ENCODE results near the gene SLC24A1.
"Not testable (repeated sequence)": the region's sequence is repeated elsewhere in the genome, so short reads cannot be mapped to it uniquely, and the experiment has no call there.

The SLC24A1 gene

DNA sequence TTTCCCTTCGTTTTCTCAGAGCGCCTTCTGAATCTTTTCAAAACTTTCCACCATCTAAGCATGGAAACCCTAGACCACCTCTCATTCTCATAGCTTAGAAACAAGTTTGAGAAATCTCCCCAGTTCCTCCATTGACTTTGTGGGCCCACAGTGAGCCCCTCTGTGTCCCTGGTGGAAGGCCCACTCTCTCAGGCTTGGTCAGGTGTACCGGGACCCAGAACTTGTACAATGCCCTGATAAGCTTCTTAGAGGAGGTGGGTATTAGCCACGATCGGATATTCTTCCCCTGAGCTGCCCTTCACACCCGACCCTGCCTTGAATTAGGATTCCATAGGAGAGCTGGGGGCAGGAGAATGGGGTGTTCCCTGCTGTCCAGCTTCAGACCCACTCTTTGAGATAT is at the start of gene SLC24A1:
TSS of gene SLC24A1 (plus strand) at position 301 of the 400 bp plus-strand sequence. CDS start 2,143 bp downstream, outside the sequence.
- DNase-seq: no peak

DNA sequence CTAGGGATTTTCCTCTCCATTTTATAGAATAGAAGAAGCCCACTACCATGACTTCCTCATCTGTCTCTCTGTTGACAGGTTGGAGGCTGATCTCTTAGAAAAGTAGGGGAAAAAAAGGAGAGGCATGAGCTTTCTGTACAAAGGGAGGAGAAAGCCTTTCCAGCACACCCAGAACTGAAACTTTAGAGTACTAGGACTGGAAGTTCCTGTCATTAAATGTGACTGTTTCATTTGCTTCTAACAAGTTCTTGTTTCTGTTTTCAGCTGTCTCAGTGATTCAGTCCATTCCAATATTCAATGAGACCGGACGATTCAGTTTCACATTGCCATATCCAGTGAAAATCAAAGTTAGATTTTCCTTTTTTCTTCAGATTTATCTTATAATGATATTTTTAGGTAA is 49.8 kb upstream of the SLC24A1 start:
- no peak for DNase-seq

DNA sequence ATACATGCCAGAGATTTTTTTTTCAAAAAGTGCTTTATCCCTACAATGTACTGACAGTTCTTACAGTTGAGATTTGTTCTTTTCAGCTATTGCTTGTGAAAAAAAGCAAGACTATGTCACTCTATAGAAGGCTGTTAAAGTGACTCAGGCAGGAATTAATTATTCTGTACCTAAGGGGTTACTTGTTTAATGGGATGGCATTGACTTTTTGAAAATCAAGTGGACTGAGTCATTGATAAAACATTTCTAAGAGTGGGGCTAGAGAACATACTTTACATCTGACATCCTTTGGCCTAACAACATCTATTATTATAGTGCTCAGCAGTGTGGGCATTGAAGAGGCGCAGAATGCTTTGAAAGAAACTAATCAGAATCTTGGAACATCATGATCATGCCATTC is 45.1 kb upstream of the SLC24A1 start:
- no peak for DNase-seq

DNA sequence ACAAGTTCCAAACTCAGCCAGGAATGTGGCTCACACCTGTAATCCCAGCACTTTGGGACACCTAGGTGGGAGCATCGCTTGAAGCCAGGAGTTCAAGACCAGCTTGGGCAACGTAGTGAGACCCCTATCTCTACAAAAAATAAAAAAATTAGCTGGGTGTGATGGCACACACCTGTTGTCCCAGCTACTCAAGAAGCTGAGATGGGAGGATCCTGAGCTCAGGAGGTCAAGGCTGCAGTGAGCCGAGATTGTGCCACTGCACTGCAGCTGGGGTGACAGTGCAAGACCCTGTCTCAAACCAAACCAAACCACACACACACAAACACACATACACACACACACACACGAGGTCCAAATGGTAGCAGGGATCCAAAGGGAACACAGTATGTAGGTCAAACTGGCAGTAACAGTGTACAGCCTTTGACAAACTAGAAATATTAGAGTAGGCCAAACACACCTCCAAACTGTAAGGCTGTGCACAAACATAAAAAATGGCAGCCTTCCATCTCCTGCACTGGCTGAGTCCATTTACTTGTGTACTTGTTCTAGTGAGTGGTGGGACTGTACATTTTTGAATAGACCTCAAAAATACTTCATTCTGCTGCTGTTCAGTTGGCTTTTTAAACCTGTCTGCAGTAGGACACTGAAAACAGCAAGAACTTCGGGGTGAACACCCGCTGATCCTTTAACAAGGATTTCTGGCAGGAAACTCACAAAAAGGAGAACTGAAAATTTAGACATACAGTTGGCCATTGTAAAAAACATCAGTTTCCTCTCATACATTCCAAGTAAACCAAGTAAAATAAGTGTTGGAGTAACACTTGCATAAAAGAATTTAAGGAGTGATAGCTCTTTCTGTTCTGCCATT is 44.4 kb upstream of the SLC24A1 start:
- no peak for DNase-seq

DNA sequence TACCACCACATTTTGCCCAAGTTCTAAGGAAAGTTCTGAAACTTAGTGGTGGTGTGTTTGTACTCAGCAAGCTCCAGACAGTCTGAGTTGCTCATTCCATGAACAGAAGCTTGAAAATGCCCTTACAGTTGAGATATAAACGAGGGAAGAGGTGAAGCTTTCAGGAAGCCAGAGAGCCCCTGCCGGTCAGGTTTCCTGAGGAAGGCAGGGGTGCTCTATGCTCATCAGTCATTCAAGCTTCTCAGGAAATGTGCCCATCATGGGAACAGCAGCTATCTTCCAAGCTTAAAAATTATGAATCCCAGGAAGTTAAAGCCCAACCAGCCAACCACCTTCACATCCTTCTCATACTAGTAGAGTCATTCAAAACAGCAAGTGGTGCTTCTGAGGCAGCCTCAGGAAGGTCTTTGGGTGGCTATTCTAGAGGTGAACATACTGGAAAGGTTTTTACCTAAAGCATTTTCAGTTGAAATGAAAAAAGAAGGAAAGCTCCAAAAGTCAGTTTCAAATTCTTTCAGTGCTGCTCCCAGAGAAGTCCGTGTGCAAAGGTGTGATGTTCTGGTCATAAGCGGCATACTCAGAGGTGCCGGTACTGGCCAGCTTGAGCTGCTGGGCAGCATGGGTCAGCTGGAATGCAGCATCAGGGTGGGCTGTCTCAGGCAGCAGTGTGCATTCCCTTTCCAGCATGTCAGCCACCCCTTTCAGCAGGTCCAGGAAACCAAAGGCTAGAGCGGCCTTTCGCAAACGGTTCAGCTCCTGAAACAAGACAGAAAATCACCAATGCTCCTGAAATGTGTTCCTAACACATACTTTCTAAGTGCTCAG is 42.6 kb upstream of the SLC24A1 start:
- DNase-seq: no peak

DNA sequence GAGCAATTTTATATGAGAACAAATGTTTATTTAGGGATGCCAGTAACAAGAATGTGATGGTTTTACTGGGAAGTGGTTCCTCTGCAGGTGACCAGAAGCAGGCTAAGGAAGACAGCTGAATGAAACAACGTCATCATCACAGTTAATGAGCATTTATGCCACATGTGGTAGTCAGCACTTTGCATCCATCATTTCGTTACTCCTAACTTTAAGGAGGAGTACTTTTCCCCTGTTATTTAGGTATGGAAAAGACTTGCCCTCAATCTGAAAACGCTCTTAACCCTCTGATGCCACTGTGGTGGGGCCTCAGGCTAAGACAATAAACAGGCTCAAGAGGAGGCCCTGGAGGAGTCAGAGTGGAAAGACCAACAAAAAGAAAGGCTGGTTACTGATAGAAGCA is 42.0 kb upstream of the SLC24A1 start:
- no peak for DNase-seq

DNA sequence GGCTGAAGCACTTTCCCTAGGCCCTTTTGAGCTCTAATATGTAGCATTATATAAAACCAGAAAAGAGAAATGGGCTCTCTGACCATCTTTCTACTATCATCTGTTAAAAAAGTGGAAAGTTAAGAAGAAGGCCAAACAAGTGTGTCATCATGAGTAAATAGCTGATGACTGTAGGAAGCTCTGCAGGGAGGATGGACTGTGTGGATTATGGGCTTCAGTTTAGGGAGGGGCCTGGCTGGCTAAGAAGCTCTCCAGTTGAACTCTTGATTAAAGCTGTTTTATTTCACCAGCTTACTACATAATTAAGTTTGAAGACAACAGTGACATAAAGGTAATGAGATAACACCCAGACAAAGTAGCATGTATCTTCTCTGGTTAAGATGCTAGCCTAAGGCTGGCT is 41.5 kb upstream of the SLC24A1 start:
- DNase-seq: no peak

DNA sequence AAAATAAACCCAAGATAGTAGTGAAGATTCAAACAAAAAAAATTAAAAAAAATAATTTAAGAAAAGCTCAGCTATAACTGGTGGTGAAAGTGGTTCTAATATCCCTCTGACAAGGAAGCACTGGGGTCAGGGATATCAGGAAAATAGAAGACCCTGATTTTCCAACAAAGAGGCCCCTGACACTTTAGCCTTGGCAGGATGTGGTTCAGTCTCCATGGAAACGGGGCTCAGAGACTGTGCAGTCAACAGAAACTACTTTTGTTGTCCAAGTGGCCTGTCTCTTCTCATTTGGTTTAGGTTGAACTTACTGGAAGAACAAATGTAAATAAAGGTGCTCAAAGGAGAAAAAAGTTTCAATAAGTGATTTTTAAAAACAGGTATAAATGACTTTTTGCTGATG is 38.0 kb upstream of the SLC24A1 start:
- peak; percentile 15 for DNase-seq

DNA sequence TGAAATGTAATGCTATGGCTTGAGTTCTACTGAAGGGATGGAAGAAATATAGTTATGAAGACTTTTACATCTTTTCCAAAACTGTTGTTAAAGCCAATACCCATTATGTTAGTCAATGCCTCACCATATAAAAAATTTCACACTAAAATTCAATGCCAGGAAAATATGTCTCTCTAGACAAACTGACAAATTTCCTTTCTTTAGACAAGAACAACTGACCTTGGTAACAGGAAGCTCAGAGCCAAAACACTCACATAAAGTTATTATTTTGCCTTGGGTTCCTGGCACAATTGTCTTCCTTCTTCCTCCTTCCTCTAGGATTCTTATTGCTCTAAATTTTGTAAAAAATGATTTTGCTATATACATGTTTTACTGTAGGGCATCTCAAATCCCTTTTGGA is 37.5 kb upstream of the SLC24A1 start:
- no peak for DNase-seq

DNA sequence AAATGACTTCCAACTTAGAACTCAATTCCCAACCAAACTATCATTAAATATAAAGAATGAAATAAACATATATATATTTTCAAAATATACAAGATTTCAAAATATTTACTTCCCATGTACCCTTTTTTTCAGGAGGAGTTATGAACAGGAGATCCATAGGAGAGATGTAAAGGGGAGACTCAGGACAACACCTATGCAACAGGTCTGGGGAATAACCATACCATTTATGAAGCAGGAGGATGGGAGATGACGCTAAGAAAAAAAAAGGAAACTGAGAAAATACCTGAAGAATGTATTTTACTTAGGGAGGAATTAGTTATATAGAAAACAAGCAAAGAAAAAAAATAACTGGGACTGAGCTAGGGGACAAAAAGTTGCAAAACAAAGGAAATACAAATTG is 34.6 kb upstream of the SLC24A1 start:
- DNase-seq: no peak

DNA sequence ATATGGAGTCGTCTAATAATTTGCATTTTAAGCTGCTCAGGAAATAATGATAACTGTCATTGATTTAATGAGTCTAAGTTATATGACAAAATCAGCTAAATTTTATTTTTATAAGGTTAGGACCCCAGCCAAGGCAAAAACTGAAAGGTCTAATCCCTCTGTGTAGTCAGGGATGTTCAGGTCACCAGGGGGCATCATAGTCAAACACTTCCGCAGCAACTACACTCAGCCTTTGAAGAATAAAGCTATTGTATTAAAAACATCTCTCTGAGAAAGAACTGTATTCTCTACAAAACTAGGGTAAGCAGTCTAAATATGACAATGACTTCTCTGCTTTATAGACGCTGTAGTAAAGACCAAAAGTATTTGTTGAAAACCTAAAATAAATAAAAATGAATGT is 25.8 kb upstream of the SLC24A1 start:
- DNase-seq: no peak

DNA sequence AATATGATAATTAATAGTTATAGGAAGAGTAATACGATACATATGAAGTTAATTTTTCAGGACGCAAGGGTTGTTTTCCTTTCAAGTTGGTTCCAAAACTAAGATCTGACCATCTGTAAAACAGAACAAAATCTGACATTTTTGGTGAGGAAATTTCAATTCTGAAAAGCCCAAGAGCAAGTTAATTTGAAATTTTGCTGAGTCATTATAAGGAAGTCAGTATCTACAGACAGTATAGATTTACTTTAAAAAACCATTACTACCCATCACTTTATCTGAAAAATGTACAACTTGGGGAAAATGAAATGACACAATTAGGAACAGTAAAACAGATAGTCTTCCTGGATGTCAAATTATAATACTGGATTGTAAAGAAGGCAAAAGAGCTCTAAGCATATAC is 23.3 kb upstream of the SLC24A1 start:
- no peak for DNase-seq

DNA sequence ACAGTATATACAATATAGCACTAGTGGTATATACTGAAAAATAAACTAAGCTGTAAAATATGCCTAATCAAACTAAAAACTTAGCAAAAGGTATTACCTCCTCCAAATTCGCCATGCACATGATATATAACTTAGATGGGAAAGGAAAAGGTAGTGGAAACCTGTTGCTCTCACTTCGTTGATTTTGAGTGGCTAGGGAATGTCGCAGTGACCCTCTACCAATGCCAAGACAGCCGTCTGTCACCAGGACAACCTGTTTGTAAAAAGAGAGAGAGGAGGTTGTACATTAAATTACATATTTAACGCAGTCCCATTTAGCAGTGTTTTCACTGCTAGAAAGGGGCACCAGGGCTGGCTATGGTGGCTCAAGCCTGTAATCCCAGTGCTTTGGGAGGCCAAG is 22.1 kb upstream of the SLC24A1 start:
- DNase-seq: no peak

DNA sequence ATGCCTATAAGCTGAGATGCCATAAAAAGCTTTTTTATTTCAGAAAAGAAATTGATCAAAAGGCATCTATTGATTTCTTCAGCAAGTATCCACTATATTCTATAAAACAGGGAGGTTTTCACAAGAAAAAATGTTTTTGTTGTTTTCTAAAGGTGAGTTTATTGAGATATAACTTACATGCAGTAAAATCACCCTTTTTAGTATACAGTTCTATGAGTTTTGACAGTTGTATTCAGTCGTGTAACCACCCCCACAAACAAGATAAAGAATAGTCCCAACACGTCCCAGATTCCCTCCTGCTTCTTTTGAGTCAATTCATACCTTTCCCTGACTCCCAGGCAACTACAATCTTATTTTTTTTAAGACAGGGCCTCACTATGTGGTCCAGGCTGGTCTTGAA is 18.6 kb upstream of the SLC24A1 start:
- no peak for DNase-seq

DNA sequence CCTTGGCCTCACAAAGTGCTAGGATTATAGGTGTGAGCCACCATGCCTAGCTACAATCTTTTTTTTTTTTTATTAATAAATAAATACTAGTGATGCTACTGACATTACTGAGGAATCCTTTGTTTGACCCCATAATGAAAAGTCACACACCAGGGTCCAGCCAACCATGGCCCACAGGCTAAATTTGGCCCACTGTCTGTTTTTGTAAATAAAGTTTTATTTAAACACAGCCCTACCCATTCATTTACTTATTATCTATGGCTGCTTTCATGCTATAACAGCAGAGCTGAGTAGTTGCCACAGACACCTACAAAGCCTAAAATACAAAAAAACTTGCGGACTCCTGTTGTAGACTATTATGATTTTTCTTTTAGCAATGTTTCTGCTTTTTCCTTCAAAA is 18.2 kb upstream of the SLC24A1 start:
- DNase-seq: no peak

DNA sequence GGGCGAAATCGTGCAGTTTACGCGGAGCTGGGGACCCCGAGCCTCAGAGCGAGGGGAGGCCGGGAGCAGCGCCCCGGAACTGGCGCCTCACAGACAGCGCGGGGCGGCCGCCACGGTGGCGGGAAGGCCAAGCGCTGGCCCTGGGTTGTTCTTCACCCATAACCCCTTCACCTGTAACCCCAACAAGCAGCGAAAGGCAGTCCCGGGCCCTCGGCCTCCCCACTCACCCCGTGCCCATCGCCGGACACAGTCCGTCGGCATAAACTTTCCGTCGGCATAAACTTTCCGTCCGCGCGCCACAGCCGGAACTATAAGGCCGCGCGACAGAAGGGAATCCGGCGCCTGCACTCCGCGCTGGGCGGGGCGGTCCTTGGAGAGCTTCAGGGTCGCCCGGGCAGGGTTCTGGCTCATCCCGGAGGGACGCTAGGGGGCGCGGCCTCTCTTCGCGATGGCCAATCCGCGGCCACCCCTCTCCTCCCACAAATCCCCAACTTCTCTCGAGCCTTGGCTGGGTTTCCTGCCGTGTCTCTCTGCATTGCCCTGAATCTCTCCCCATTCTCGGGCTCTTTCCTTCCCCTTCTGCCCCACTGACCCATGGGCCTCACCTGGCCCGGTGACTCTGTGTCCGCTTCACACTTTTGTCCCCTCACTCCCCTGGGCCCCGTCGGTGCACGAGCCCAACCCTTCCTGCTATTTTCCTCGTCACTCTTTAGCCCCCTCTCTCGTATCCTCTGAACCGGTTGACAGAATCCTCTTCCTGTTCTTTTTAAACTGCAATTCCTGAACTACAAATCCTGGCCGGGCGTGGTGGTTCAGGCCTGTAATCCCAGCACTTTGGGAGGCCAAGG is 10.6 kb upstream of the SLC24A1 start, which contains the start of gene INTS14:
TSS of gene INTS14 (minus strand) at position 261 of the 848 bp plus-strand sequence. CDS start 3,751 bp downstream, outside the sequence.
- peak; percentile 92 for DNase-seq

DNA sequence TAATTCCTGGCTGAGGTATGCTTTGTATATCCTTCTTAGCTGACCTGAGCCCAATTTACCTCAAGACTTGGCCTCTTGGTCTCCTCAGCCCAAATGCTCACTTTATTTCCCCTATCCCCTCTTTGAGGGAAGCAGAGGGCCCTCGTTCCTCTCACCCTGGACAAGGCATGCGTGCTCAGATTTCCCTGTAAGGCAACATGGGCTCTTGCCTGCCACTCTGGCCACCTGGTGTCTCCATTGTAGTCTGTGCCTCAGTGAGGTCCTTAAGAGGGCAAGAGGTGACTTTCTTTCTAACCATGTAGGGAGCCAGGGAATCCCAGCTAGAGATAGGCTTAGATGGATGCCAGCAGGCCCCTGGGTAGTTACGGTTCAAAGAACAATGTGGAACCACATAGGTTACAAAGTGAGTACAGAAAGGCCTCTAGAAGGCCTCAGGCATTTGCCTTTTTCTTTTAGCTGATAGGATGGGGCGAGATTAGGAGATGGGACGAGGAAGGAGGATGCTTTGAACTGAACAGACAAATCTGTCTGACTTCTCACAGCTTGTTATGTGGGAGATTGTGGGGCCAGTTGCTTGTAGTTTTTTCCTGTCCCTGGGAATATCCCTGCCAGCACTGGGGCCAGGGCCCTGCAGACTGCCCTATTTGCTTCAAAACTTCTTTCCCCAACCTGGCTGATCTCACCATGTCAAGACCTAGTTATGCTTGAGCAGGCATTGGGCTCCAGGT is 9.7 kb upstream of the SLC24A1 start:
- no peak for DNase-seq

DNA sequence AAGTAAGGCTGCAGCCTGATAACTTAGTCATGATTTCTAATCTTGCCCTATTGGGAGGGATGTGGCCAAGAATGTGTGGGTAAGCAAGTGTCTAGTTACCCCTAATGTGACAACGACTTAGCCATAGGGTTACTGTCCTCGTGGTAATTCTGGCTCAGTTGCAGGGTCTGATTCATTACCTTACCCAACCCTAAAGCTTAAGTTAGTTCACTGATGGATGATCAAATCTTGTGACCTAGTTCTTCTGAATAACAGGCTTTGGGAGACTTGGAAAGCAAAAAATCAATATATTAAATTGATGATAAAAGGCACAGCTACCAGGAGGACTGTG is 9.2 kb upstream of the SLC24A1 start:
- DNase-seq: no peak

DNA sequence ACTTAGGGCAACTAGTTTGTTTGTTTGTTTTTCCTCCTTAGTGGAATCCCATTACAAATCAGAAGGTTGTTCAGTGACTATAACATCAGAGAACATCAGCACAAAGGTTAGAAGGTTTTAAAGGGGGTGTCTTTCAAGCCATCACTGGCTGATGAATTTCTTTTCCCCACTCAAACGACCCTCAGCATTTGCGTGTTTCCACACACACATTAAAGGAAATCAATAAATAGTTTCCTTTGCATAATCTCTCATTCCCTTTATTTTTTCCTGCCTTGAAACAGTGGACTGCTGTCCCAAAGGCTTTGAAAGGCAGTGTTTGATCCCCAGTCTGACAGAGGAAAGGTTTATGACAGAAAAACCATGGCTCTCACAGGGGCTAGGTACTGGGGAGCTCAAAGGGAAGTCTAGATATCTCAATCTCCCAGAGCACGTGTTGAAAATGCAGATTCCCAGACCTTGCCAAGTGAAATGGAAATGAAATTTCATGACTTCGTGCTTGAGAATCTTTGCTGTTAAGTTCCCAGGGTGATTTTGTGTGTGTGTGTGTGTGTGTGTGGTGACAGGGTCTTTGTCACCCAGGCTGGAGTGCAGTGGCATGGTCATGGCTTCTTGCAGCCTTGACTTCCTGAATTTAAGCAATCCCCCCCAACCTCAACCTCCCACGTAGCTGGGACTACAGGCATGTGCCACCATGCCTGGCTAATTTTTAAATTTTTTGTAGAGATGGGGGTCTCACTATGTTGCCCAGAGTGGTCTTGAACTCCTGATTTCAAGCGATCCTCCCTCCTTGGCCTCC is 8.6 kb upstream of the SLC24A1 start:
- no peak for DNase-seq

DNA sequence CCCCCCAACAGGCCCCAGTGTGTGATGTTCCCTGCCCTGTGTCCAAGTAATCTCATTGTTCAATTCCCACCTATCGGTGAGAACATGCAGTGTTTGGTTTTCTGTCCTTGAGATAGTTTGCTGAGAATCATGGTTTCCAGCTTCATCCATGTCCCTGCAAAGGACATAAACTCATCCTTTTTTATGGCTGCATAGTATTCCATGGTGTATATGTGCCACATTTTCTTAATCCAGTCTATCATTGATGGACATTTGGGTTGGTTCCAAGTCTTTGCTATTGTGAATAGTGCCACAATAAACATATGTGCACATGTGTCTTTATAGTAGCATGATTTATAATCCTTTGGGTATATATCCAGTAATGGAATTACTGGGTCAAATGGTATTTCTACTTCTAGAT is 5.9 kb upstream of the SLC24A1 start:
- DNase-seq: not testable (repeated sequence)

DNA sequence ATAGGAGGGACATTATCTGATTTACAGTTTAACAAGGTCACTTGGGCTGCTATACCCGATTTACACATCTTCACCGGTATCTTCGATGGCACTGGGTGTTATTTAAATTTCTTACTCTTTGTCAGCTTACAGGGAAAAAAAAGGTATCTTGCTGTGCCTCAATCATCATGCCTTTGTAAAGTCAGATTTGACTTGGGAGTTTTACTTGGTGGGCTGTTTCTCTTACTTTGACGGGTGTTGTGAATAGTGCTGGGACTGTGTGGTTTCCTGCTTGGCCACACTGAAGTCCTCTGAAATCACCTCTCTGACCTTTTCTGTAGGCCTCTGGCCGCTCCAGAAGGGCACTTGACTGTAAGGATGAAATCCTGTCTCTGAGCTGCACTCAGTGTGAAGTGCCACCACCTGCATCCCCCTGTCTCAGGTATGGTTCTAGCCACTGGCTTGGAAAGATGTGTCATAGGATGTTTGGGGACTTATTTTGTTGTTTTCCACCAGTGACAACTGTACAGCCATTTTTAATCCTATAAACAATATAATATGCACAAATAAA is 3.1 kb upstream of the SLC24A1 start:
- no peak for DNase-seq
